Fibroblast of upper back skin (primary cell): ENCODE data around the gene TTC38.
A peak's percentile ranks its signal among the peaks of the same experiment; 100 is the strongest.

Experiments used
- DNase-seq: peaks from one replicate; pipeline ENCODE4 v3.0.0-alpha.2; 2013

Gene TTC38

DNA sequence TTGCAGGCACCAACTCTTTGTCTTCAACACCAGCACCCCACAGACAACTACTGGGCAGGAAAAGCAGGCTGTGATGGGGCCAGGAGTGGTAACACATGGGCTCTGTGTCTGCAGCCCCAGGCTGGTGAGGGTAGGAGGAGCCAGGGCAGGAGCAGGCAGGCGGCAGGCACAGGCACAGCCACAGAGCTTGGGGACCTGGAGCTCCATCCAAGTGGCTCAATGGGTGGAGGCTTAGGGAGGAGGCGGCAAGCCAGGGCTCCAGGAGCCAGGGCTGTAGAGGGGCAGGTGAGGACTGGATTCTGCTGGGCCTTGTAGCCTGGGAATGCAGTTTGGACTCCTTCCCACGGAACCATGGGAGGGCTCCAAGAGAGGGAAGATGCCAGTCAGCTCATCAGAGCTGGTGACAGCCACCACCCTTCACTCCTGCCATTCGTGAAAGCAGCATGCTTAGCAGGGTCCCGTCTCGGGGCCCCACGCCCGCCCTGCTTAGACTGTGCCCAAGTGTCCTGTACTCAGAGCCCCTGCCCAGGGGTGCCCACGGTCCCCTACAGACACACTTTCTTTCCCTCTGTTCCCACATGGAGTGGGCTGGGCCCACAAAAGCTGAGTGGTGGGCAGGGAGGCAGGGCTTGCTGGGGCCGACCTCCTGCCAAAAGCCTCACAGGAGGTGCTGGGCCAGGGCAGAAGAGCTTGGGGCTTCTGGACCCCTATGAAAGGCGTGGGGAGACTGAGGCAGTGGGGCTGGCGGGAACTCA, 12.4 kb downstream of the TTC38 start:
- DNase-seq: no peak

DNA sequence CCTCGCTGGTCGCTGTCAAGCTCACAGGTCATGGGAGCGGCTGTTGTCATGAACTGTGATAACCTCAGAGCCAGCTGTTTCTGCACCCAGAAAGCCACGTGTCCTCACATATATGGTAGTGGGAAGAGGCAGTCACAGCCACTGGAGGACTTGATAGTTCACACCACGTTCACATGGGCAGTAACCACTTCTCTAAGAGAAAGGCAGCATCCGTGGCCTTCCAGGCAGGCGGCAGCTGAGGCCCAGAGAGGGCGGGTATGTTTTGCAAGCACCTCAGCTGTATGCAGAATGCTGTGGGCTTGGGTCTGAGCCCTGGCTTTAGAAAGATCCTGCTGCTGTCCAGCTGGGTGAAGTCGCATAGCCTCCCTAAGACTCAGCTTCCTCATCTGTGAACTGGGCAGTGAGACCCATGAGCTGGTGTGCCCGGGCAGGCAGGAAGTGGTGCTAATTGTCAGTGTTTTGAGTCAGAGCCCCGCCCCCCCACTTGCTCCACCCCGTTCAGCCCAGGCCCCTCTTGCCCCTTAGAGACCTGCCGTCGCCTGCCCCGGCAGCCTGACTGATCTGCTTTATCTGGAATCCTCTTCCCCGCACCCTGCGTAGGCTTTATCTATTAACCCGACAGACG, 13.3 kb downstream of the TTC38 start:
- DNase-seq: no peak

DNA sequence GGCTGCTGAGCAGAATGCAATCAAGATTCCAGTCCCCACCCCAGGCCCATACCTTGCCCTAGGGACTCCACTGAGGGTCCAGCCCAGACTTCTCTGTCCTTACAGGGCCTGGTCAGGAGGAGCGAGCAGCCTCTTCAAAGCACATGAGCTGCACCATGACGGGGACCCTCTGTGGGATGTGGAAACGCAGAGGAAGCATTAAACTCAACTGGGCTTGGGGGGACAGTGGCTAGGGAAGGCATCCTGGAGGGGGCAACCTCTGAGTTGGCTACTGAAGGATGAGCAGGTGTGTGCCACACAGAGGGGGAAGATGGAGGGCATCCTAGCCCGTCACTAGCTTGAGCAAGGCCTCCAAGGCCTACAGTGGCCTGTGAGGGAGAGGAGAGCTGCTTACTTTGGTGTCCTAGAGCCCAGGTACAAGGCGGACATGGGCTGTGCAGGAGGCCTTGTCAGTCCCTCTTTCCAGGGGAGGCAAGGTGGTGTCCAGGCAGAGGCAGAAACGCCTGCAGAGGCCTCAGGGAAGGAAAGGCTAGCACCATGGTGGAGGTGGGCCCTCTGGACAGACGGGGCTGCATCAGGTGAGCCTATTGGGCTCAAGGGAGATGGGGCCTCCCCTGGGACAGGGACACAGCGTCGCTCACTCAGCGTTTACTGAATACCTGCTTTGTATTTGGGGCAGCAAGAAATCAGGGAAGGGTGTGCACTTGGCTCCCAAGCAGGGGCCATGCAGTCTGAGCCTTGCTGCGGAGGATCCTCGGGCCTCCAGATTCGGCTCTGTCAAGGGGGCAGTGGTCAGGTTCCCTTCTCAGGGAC, 14.3 kb downstream of the TTC38 start:
- no peak for DNase-seq

DNA sequence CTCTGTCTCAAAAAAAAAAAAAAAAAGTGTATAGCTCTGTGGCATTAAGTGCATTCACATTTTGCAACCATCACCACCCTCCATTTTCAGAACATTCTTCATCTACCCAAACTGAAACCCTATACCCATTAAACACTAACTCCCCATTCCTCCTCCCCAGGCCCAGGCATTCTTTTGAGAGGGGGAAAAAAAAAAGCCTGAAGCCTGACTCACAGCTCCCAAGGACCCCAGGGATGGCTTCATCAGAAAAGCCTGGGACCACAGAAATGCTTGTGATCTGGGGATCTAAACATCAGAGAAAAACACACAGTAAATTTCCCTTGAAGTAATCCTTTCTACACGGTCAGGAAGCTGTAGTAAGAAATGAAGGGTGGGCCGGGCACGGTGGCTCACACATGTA, 18.2 kb downstream of the TTC38 start:
- peak; percentile 58 for DNase-seq

DNA sequence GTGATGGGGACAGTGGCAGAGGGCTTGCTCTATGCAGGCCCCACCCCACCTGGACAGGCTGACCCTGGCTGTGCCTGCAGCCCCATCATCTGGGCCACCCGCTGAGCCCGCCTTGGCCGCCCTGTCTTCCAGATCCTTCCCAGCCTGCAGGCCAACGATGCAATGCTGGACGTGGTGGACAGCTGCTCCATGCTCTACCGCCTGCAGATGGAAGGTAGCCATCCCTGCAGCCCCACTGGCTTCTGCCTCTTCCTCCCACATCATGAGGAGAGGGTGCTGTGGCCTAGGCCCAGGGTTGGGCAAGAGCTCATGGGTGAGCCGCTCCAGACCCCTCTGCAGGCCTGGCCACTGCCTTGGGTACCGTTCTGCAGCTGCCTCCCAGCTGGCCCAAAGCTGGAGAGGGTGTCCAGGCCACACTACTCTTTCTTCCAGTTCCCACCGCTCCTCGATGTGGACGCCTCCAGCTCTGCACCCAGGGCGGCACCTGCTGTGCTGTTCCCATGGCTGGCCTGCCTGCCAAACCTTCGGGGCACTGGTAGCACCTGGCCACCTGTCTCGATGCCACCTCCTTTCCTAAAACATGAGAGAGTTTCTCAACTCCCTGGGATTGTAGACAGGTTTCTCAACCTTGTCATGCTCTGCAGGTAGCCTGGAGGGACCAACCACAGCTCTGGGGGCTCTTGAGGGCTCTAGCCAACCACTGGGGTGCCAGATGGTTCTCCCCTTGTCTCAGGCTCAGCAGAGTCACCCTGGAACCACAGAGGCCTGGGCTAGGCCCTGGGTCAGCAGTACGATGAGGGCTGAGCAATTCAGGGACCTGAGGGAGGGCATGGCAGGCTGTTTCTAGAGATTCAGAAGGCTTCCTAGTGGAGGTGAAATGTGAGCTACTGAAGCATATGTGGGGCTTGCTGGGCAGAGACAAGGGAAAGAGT, 19.4 kb downstream of the TTC38 start:
- no peak for DNase-seq

DNA sequence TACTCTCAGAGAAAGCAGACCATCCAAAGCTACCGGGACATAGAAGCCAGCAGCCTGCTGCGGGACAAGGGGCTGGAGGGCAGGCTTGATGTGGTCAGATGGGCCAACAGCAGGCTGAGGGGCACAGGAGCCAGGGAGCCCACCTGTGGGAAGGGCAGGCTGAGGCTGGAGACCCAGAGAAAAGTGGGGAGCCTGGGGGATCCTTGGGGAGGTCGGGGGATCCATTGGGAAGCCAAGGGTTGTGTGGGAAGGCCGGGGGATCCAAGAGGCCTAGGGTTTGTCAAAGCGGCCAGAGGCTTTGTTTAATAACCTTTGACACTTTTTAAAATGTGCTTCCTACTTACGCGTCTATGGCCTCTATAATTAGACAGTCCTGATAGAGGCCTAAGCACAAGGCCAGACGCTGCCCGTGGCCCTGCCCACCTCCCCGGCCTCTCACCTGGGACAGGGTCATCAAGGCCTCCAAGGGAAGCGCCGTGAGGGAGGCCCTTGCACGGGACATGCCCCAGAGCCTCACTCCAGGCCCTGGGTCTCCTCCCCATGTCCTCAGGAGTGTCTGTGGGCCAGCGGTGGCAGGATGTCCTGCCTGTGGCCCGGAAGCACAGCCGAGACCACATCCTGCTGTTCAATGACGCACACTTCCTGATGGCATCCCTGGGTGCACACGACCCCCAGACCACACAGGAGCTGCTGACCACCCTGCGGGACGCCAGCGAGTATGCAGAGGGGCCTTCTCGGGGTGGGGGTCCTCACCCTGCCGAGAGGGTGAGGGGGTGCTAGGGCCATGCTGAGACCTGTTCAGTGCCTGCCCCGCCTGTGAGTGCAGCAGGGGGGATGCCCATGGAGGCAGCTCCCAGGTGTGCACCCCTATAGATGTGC, 20.3 kb downstream of the TTC38 start:
- DNase-seq: no peak

DNA sequence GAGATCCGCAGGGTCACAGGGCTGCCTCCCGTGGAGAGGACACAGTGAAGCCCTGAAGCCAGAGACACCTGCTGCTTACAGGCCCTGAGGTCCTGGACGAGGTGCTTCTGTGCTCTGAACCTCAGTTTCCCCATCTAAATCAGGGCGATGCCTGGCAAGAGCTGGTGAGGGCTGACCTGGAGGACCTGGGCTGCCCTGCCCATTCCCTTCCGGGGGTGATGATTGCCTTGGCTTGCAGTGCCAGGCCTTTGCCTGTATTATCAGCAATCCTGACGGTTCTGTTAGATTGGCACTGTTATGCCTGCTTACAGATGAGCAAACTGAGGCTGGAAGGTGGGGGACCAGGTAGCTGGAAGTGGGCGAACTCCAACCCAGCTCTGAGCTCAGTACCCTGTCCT, 21.0 kb downstream of the TTC38 start:
- no peak for DNase-seq

DNA sequence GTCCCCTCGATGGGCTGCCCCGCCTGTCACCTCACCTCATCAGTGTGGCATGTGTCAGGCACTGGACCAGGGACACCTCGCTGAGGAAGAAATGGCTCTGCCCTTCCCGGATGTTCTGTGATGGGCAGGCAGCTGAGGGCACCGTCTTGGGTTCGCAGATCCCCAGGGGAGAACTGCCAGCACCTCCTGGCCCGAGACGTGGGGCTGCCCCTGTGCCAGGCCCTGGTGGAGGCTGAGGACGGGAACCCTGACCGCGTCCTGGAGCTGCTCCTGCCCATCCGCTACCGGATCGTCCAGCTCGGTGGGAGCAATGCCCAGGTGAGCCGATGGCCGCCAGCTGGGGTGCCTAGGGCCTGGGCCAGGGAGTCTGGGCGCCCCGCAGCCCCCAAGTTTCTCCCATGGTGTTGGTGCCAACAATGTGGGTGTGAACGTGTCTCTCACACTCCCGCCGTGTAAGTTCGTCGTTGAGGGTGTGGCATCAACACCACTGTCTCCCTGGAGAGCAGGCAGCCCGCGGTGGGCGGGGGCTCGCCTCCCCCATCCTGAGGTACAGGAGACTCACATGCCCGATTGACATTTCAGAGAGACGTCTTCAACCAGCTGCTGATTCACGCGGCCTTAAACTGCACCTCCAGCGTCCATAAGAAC, 21.6 kb downstream of the TTC38 start:
- DNase-seq: no peak

DNA sequence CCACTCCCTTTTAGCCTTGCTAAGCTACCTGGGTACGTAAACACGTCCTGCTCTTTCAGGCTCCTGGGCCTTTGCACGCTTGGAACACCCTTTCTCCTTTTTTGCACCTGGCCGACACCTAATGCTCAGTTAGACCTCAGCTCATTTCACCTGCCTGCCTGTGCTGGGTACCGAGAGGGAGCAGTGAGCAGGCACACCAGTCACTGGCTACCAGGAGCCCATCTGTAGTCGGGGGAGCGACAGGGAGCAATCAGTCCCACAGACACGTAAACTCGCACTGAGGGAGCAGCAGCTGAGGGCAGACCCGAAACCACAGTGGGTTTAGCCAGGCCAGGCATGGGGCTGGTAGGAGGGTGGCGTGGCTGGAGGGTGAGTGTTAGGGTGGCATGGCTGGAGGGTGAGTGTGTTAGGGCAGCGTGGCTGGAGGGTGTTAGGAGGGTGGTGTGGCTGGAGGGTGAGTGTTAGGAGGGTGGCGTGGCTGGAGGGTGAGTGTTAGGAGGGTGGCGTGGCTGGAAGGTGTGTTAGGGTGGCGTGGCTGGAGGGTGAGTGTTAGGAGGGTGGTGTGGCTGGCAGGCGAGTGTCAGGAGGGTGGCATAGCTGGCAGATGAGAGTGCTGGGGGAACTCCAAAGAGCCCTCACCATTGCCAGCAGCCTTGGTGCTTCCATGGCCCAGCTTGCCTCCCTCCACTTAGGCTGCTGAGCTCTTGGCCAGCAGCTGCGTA, 22.5 kb downstream of the TTC38 start:
- no peak for DNase-seq

DNA sequence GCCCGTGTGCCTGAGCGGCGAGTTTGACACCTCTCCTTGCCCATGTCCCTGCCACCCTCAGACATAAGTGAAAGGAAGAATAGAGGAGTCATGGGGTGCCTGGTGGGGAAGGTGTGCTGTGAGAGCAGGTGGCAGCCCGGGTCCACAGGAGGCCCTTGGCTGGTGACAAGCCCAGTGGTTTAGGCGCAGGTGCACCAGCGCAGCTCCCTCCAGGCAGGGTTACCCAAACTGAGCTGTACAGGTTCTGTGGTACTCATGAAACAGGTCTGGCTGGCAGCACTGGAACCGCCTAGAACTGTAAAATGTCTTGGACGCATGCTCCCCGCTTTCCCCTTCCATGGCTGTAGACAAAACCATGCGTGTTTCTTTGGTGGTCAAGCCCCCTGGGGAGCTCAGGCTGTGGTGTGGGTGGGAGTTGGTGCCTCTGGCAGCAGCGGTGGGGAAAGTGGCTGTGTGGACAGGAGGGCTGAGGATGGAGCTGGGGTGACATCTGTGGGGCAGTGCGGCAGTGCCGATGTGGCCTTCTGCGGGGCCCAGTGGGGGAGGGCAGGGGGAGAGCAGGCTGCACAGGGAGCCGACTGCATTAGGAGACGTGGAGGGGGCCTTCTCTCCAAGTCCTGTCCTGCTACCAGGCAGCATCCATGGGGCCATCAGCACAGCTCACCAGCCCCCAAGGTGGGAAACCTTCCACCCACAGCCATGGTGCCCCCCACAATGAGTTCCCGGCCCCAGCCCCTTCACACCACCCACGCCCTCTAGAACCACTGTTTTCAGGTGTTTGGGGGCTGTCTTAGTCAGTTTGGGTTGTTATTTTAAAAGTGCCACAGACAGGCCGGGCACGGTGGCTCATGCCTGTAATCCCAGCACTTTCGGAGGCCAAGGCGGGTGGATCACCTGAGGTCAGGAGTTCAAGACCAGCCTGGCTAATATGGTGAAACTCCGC, 23.3 kb downstream of the TTC38 start:
- DNase-seq: no peak

DNA sequence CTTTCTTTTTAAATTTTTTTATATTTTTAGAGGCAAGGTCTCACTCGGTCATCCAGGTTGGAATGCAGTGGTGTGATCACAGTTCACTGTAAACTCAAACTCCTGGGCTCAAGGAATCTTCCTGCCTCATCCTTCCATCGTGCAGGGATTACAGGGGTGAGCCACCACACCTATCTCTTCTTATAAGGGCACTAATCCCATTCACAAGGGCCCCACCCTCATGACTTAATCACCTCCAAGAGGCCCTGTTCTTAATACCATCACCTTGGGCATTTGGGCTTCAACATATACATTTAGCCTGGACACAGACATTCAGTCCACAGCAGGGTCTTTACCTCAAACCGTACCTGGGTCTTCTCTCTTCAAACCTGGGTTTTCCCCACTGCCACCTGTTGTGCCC, 24.4 kb downstream of the TTC38 start:
- DNase-seq: no peak

DNA sequence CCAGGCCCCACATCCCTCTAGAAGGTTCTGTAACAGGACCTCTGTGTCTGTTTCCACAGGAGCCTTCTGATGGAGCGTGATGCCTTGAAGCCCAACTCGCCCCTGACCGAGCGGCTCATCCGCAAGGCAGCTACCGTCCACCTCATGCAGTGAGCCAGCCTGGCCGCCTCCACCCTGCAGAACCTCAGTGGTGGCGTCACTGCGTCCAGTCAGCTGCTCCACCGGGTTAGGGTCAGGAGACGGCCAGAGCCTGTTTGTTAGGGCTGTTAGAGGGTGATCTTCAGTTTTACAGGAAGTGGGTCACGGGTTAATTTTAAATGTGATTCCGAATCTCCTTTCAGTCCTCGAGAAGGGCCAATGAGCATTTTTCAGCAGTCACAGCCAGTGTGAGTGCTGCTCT, 24.9 kb downstream of the TTC38 start:
- no peak for DNase-seq

DNA sequence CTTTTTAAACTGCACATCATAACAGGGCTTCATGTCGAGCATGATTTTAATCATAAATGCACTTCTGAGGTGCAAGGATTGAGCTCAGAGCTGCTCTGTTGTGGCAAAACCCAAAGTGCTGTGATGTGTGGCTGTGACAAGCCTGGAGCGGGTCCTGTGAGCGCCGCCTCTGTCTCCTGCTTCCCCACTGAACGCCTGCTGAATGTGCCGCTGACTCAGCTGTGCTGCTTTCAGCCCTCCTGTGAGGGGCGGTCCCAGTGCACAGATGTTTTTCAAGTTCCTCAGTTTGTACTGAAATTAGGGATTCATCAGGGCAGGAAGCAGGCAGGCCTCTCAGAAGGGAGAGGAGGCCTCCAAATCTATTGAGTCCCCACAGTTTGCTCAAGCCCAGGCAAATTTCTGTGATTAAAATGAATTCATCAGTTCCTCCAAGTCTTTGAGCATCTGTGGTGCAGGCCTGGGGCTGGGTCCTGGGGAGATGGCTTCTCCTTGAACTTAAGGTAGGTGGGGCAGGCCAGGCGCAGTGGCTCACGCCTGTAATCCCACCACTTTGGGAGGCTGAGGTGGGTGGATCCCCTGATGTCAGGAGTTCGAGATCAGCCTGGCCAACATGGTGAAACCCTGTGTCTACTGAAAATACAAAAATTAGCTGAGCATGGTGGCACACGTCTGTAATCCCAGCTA, 25.9 kb downstream of the TTC38 start:
- peak; percentile 77 for DNase-seq

DNA sequence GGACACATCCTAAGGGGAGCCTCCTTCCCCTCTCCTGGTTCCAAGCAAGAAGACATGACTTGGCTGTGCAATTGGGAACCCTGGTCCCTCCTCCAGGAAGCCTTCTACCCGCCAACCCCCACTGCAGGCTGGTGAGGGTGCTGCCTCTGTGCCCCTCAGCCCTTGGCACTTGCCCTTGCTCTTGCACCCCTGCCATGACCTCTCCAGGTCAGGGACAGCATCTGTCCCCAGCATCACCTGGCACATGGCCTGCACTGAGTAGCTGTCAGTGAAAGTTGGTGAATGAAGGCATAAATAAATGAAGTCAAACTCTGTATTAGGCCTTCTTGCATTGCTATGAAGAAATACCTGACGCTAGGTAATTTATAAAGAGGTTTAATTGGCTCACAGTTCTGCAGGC, 27.0 kb downstream of the TTC38 start:
- no peak for DNase-seq

DNA sequence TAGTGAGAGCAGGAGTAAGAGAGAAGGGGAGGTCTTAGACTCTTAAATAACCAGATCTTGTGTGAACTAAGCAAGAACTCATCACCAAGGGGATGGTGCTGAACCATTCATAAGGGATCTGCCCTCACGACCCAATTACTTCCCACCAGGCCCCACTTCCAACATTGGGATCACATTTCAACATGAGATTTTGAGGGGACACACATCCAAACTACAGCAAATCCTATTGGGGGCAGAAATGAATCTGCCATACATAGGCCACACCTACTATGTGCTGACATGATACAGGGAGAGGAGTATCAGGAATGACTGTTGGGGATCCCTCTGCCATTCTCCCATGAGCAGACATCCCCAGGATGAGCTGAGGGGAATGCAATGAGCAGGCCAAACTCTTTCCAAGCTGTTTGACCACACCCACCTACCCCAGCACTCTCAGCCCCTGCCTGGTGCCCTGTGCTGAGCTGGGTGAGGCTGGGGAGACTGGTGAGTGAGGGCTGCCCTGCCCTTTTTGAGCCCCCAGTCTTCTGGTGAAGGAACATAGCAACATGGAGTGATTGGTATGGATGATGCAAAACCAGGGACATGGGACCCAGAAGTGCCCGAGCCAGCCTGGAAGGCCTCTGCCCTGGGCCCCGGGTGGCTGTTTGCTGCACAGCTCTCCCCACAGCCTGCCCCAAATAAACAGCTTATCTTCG, 27.6 kb downstream of the TTC38 start:
- no peak for DNase-seq

DNA sequence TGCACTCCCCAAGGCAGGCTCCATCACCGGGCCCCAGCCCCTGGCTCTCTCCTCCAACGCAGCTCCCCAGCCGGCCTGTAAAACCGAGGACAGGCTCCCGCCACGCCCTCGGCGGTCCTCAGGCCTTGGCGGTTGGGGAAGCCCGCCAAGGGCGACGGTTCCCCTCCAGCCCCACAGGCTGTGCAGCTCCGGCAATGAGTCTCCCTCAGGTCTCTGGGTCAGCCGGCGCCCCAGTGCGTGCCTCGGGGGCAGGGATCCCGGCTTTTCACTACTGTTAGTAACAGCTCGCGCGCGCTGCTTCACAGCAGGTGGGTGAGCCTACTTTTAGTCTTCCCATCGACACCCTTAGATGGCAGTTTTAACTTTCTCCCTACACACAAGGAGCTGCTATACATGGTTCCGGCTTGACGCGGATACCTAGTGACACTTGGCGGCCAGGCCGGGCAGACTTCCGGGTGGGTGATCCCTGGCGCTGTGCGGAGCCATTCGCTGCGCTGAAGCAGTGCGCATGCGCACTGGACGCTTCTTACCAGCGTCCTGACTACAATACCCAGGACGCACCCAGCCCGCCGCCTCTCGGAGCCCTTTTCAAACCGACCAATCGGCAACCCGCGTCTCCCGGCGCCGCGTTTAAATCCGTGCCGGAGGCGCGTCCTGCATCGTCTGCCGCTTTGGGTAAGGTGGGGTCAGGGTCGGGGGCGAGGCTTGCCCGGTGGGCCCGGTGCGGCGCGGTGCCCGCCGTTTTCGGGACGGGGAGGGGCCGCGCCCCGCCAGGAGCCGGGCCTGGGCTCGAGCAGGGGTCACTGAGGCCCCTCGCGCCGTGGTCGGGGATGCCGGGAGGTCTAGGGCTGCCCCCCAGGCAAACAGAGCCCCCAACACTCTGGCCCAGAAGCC, 28.7 kb downstream of the TTC38 start, which contains the start of gene GTSE1:
Gene GTSE1, plus strand, starts transcription at position 614 of the 894 bp plus-strand sequence. CDS start 531 bp downstream, outside the sequence.
- peak; percentile 97 for DNase-seq
